Suprapubic skin (tissue), 4 donors: ENCODE data around the gene DYNLT2. TPM values are rescaled to one million over a fixed set of nuclear protein-coding genes. Genes with fewer than 3 reads are reported as not detected.

Source experiments
- DNase-seq, 2 donors: peaks; one replicate each; pipeline ENCODE4 v3.0.0-alpha.2; 2019; ENCODE audit warnings: low spot score in 2 of 2
- H3K27ac ChIP-seq: fragments of 200-600 bp; sonication (generic); one replicate; pipeline ENCODE4 v1.5.1; 2019
- H3K27me3 ChIP-seq: fragments of 200-600 bp; sonication (generic); one replicate; pipeline ENCODE4 v1.5.1; 2019
- H3K36me3 ChIP-seq: fragments of 200-600 bp; sonication (generic); one replicate; pipeline ENCODE4 v1.5.1; 2019
- H3K4me1 ChIP-seq: fragments of 200-600 bp; sonication (generic); one replicate; pipeline ENCODE4 v1.5.1; 2019
- H3K4me3 ChIP-seq: fragments of 200-600 bp; sonication (generic); one replicate; pipeline ENCODE4 v1.5.1; 2019; ENCODE audit warnings: mild to moderate bottlenecking
- H3K9me3 ChIP-seq: fragments of 200-600 bp; sonication (generic); one replicate; pipeline ENCODE4 v1.5.1; 2019
- EP300 ChIP-seq: sonication (generic); formaldehyde crosslinking; IDR thresholded peaks from one replicate; pipeline ENCODE4 v1.6.1; 2017; ENCODE audit warnings: antibody characterized with exemption
- POLR2A ChIP-seq, 2 donors: fragments of 450-650 bp; IDR thresholded peaks; one replicate each; pipeline ENCODE4 v1.6.1; 2017; ENCODE audit warnings: antibody characterized with exemption in 2 of 2, mild to moderate bottlenecking in 2 of 2, moderate library complexity in 2 of 2
- POLR2AphosphoS5 ChIP-seq, 3 donors: sonication (generic); formaldehyde crosslinking; IDR thresholded peaks; one replicate each; pipeline ENCODE4 v1.6.1; 2017; ENCODE audit warnings: antibody characterized with exemption in 3 of 3
- WGBS: methylation state at CpG from one replicate; pipeline ENCODE4 v1.1.5; 2018; 5-methylcytosine and 5-hydroxymethylcytosine counted together
- total RNA-seq, 4 donors: library from RNA; depleted of rRNA; stranded (reverse); fragments of >200 nt; gene quantifications; one replicate each; pipeline ENCODE4 v1.1.0, GENCODE V29; 2016
- TF ChIP-seq, protein P1 (sequence below), 2 donors: fragments of 200-600 bp in 1 of 2; fragments of 450-650 bp in 1 of 2; sonication (generic) in 1 of 2; IDR thresholded peaks; one replicate each; pipeline ENCODE4 v1.5.1; 2016 to 2019; ENCODE audit warnings: antibody characterized with exemption in 2 of 2, mild to moderate bottlenecking in 1 of 2, moderate library complexity in 1 of 2

DYNLT2 gene
- total RNA-seq, 4 donors from 2014 or later, result 1.3 to 4.0 (median 2.2) TPM

- H3K36me3 ChIP-seq, result no peaks in the 10 kb centered on the region
- H3K27me3 ChIP-seq, result no peaks in the 10 kb centered on the region
- WGBS, result no CpG with 5 or more reads among the region's 89 CpGs
- peak overlapping the region; percentile 91 for H3K4me3 ChIP-seq
- peaks cover 28% of the 10 kb centered on the region for H3K4me1 ChIP-seq
- H3K9me3 ChIP-seq, result no peaks in the 10 kb centered on the region
- TF ChIP-seq POLR2A (IDR thresholded peaks at IDR 0.05), result peak in 1 of 2 donors; percentile 15
- TF ChIP-seq, protein P1, sequence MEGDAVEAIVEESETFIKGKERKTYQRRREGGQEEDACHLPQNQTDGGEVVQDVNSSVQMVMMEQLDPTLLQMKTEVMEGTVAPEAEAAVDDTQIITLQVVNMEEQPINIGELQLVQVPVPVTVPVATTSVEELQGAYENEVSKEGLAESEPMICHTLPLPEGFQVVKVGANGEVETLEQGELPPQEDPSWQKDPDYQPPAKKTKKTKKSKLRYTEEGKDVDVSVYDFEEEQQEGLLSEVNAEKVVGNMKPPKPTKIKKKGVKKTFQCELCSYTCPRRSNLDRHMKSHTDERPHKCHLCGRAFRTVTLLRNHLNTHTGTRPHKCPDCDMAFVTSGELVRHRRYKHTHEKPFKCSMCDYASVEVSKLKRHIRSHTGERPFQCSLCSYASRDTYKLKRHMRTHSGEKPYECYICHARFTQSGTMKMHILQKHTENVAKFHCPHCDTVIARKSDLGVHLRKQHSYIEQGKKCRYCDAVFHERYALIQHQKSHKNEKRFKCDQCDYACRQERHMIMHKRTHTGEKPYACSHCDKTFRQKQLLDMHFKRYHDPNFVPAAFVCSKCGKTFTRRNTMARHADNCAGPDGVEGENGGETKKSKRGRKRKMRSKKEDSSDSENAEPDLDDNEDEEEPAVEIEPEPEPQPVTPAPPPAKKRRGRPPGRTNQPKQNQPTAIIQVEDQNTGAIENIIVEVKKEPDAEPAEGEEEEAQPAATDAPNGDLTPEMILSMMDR (IDR thresholded peaks at IDR 0.05), result no peak
- no peak for TF ChIP-seq POLR2AphosphoS5 (IDR thresholded peaks at IDR 0.05)
- no peak for TF ChIP-seq EP300
- no peak for DNase-seq
- H3K27ac ChIP-seq, result peak overlapping the region; percentile 96
Observed at GRCh38 chr6:169723991-169724493, 27.3 kb downstream of the DYNLT2 start.

DNA sequence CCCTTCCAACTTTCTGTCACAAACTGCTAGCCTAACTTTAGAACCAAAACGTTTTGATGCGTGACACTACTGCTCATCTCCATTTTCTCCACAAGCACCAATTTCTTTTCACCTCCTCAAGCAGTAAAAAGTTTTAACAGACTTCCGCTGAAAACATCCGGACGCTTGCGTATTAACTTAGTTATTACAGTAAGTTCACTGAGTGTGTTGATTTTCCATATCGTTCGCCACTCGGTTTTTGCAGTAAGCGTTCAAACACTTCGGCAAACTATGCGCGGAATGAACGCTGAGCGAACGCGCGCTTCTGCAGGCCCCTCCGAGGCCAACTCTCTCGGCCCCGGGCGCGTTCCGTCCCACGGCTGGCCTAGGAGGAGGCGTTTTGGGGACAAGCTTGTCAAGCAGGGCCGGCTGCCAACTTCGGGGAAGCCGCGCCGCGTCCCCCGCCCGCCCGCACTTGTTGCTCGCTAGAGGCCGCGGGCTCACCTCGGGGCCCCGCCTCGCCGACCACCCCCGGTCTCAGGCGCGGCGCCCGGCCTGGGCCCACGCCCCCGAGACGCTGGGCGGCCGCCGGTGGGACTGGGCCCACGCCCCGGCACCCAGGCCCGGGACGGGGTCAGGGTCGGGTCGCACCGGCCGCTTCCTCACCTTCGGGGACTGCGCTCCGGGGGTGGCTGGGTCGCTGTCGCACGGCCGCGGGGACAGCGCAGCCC, 28.0 kb downstream of the DYNLT2 start:
- H3K27ac ChIP-seq, result peak overlapping the region; percentile 96
- H3K4me1 ChIP-seq, result peaks cover 28% of the 10 kb centered on the region
- TF ChIP-seq EP300 (no peak), POLR2A (IDR thresholded peaks at IDR 0.05) (peak in 1 of 2 donors; percentile 25), POLR2AphosphoS5 (IDR thresholded peaks at IDR 0.05) (peak in 1 of 3 donors; percentile 26)
- TF ChIP-seq, protein P1 (IDR thresholded peaks at IDR 0.05), result no peak
- peak; percentile 91 to 92 for DNase-seq
- H3K9me3 ChIP-seq, result no peaks in the 10 kb centered on the region
- H3K4me3 ChIP-seq, result peak overlapping the region; percentile 91
- under 1% methylated on average over 27 of the region's 70 CpGs for WGBS
- no peaks in the 10 kb centered on the region for H3K27me3 ChIP-seq
- H3K36me3 ChIP-seq, result no peaks in the 10 kb centered on the region

DNA sequence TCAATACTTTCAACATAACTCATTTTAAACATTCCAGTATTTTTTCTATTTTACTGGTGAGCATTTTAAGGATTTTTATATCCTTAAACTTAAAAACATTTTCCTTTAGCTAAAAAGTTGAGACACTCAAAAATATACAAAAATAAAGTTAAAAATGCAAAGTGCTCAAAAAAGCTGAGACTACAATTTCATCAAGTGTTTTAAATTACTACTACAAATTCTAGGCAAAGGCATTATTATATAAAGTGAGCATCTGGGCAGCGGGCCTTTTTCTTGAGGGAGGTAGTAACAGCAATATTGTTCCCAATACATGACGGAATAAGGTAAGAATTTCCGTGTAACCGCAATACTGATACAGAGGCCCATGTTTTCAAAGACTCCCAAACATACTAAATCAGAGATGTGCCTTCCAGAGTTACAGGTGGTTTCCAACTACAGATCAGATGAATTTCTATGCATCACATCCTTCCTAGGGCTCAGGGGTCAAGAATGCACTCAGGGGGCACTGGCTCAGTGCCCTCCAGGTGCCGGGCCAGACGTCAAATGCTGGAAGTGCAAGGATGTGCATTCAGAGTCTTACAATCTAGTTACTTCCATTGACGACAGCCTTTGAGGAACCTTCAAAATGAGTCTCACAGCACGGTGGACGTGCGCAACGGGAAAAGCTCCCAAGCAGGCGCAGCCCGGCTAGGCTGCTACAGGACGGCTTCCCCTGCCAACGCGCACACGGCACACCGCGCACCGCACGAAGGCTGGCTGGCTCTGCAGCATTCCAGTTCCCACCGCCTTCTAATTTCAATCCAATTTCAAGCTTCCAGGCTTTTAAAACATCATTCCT, 28.8 kb downstream of the DYNLT2 start:
- no peaks in the 10 kb centered on the region for H3K9me3 ChIP-seq
- H3K27ac ChIP-seq, result peak overlapping the region; percentile 96
- no peak for DNase-seq
- H3K4me3 ChIP-seq, result peak overlapping the region; percentile 91
- H3K36me3 ChIP-seq, result peaks cover under 1% of the 10 kb centered on the region
- WGBS, result 2% methylated on average over 22 of the region's 22 CpGs
- peaks cover 28% of the 10 kb centered on the region for H3K4me1 ChIP-seq
- H3K27me3 ChIP-seq, result no peaks in the 10 kb centered on the region
- TF ChIP-seq POLR2A (IDR thresholded peaks at IDR 0.05) (no peak), EP300 (no peak), POLR2AphosphoS5 (IDR thresholded peaks at IDR 0.05) (no peak)
- TF ChIP-seq, protein P1 (IDR thresholded peaks at IDR 0.05), result no peak

DNA sequence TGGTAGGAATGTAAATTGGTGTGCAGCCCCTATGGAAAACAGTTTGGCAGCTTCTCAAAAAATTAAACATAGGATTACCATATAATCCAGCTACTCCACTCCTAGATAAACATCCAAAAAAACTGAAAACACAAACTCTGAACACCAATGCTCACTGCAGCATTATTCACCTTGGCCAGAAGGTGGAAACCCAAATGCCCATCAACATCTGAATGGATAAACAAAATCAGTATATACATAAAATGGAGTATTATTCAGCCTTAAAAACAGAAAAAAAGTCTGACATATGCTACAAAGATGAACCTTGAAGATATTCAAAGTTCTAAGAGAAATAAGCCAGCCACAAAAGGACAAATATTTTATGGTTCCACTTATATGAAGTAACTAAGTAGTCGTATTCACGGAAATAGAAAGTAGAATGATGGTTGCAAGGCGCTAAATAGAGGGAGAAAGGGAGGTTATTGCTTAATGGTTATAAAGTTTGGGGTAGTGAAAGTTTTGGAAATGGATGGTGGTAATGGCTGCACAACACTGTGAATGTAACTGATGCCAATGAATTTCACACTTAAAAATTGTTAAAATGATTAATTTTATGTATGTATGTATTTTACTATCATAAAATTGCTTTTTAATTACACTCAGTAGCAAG, 31.0 kb downstream of the DYNLT2 start:
- TF ChIP-seq EP300 (no peak), POLR2AphosphoS5 (IDR thresholded peaks at IDR 0.05) (no peak)
- Histone ChIP-seq H3K36me3 (peaks cover 19% of the 10 kb centered on the region), H3K27me3 (no peaks in the 10 kb centered on the region), H3K27ac (no peak overlapping the region), H3K4me1 (peaks cover 26% of the 10 kb centered on the region), H3K4me3 (no peak overlapping the region), H3K9me3 (no peaks in the 10 kb centered on the region)
- DNase-seq, result no peak
- 89% methylated on average over 3 of the region's 3 CpGs for WGBS

DNA sequence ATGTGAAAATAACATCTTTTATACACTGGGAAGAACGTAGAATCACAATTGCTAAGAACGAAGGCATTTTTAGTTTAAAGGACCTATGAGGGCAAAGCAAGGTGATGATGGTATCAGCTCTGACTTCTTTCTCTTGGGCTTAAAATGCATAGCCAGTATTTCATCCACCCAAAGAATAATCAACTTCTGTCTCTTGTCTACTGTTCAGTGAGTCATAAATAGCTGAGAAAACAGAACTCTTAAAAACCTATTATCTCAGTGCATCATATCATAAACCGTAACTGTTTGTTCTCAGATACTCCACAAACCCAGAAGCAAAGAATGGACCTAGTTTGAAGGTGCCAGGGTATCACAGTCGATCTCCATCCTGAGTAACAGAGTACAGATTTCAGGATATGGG, 32.3 kb downstream of the DYNLT2 start:
- no peak overlapping the region for H3K27ac ChIP-seq
- no peaks in the 10 kb centered on the region for H3K9me3 ChIP-seq
- H3K4me3 ChIP-seq, result no peak overlapping the region
- DNase-seq, result no peak
- peaks cover 31% of the 10 kb centered on the region for H3K36me3 ChIP-seq
- WGBS, result 78% methylated on average over 4 of the region's 4 CpGs
- H3K4me1 ChIP-seq, result peaks cover 19% of the 10 kb centered on the region
- H3K27me3 ChIP-seq, result no peaks in the 10 kb centered on the region
- TF ChIP-seq EP300 (no peak), POLR2A (IDR thresholded peaks at IDR 0.05) (no peak), POLR2AphosphoS5 (IDR thresholded peaks at IDR 0.05) (no peak)
- TF ChIP-seq, protein P1 (IDR thresholded peaks at IDR 0.05), result no peak
